Measurements from ENCODE around the gene SESTD1.

SESTD1 gene

GRCh38 chr2:179123272-179123662 is 141.4 kb downstream of the SESTD1 start:
- no peak overlapping the region for H3K27ac ChIP-seq
- no peak for DNase-seq
- H3K9me3 ChIP-seq (ENCODE audit: severe bottlenecking), result no peaks in the 10 kb centered on the region
- no peaks in the 10 kb centered on the region for H3K27me3 ChIP-seq (ENCODE audit: insufficient read depth, low read depth, severe bottlenecking)
- peaks cover 5% of the 10 kb centered on the region for H3K36me3 ChIP-seq
- TF ChIP-seq CTCF (IDR thresholded peaks at IDR 0.05; ENCODE audit: low read depth, low read length), result no peak
- H3K4me3 ChIP-seq (ENCODE audit: low read depth, low read length), result no peak overlapping the region

DNA sequence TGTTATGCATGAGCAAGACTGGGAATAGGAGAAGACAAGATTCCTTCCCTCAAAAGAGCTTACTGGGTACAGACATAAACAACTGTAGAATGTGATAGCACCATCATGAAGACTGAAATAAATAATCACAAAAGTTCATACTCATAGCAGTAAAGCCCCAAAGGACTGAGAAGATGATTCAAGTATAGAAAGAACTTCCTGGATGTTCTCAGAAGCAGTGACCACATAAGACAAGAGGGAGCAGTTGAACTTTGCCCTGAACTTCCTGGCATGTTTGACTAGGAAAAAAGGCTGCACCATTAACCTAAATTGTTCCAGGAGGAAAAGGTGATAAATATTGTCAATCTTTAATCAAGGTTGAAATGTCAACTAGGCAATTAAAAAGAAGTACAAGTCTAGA is 156.9 kb downstream of the SESTD1 start:
- no peak for DNase-seq
- H3K27ac ChIP-seq, result no peak overlapping the region
- H3K27me3 ChIP-seq (ENCODE audit: insufficient read depth, low read depth, severe bottlenecking), result no peaks in the 10 kb centered on the region
- peaks cover 8% of the 10 kb centered on the region for H3K36me3 ChIP-seq
- no peak for TF ChIP-seq CTCF (IDR thresholded peaks at IDR 0.05; ENCODE audit: low read depth, low read length)
- no peak overlapping the region for H3K4me3 ChIP-seq (ENCODE audit: low read depth, low read length)
- H3K9me3 ChIP-seq (ENCODE audit: severe bottlenecking), result no peaks in the 10 kb centered on the region

DNA sequence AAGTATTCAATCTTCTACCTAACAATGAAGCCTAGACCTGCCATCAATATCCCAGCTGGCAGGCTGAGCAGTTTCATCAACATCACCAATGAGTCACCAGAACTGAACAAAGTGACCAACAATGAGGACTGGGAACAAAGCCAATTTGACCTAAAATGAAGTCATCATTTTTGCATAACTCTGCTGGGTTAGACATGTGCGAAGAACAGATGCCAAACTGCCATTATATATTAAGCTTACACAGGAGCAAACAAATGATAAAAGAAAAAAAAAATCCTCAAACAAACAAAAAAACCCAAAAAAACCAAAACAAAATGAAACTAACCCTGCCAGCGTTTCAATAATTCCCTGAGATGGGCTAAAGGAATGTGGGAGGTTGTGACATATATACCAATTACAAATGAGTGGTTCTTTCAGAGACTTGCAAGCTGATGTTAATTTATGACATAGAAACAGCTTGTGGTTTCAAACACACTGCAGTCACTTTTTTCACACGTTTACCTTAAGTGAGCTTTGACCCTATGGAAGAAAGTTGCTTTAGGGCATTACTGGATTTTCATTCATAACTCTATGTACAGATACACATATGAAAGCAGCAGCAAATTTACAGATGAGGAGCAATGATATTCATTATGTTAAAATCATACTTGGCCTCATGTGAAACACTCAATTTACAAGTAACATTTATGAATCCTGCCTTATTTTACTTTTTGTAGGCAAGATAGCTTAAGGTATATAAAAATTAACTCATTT is 157.8 kb downstream of the SESTD1 start:
- H3K27me3 ChIP-seq (ENCODE audit: insufficient read depth, low read depth, severe bottlenecking), result no peaks in the 10 kb centered on the region
- H3K9me3 ChIP-seq (ENCODE audit: severe bottlenecking), result no peaks in the 10 kb centered on the region
- no peak overlapping the region for H3K27ac ChIP-seq
- no peak for TF ChIP-seq CTCF (IDR thresholded peaks at IDR 0.05; ENCODE audit: low read depth, low read length)
- H3K4me3 ChIP-seq (ENCODE audit: low read depth, low read length), result no peak overlapping the region
- DNase-seq, result no peak
- H3K36me3 ChIP-seq, result peaks cover 2% of the 10 kb centered on the region

- no peak for TF ChIP-seq CTCF (IDR thresholded peaks at IDR 0.05; ENCODE audit: low read depth, low read length)
- Histone ChIP-seq H3K4me3 (ENCODE audit: low read depth, low read length) (no peak overlapping the region), H3K36me3 (no peaks in the 10 kb centered on the region; the same call in none of the 2 replicates), H3K9me3 (ENCODE audit: severe bottlenecking) (no peaks in the 10 kb centered on the region), H3K27me3 (ENCODE audit: insufficient read depth, low read depth, severe bottlenecking) (no peaks in the 10 kb centered on the region), H3K27ac (no peak overlapping the region)
- no peak for DNase-seq
Observed at GRCh38 chr2:179106342-179106675, 158.3 kb downstream of the SESTD1 start.

DNA sequence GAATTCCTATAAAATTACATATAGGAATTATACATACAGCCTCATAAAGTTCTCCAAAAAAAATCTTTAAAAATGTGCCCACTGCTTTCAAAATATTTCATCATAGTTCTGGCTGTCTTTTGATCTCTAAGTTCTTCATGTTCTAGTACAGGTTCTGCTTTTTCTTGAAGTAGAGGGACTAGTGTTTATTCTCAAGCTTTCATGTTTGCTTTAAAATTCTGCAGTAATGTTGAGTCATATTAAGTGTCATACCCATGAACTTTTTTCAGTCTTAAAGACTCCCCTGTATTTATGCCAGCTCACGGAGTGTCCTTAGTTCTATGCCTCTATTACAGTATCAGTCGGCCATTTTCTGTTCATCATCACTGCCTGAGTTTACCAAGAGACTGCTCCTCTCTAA is 159.9 kb downstream of the SESTD1 start:
- Histone ChIP-seq H3K4me3 (ENCODE audit: low read depth, low read length) (no peak overlapping the region), H3K9me3 (ENCODE audit: severe bottlenecking) (no peaks in the 10 kb centered on the region), H3K27me3 (ENCODE audit: insufficient read depth, low read depth, severe bottlenecking) (no peaks in the 10 kb centered on the region), H3K27ac (no peak overlapping the region), H3K36me3 (no peaks in the 10 kb centered on the region)
- no peak for DNase-seq
- TF ChIP-seq CTCF (IDR thresholded peaks at IDR 0.05; ENCODE audit: low read depth, low read length), result no peak

Data from WERI-Rb-1 (cell line).